ENCODE results near the gene CDH11. TPM values are rescaled to one million over a fixed set of nuclear protein-coding genes. Genes with fewer than 3 reads are reported as not detected.
A peak's percentile ranks its signal among the peaks of the same experiment; 100 is the strongest.

The CDH11 gene
- total RNA-seq, 1 experiment from 2014 or later, result 297 TPM

DNA sequence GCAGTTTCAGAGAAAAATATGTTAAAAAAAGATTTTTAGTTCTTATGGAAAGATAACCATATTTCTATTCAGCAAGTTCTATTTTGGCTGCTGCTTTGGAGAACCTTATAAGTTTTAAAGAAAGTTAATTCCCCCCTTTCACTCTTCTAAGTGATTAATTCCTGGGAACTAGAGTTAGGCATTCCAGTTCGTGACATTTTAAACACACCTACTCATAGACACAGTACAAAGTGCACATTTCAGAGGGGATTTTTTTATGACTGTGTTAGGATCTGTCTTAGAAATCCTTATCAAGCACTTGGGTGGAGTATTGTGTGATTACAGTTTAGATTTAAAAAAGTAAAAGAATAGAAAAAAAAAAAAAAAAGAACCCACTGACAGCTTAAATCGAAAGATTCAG, 3.5 kb upstream of the CDH11 start:
- DNase-seq (ENCODE audit: low spot score), result no peak
- peak overlapping the region; percentile 87 for H3K27ac ChIP-seq (ENCODE audit: low read depth, low read length, poor library complexity, severe bottlenecking)
- POLR2A ChIA-PET (ENCODE audit: low non-redundant PET), result interaction anchor here (1.1 kb wide), 1 partner anchor 172 kb away, joined by 4 read pairs; no protein-coding TSS in a partner anchor

DNA sequence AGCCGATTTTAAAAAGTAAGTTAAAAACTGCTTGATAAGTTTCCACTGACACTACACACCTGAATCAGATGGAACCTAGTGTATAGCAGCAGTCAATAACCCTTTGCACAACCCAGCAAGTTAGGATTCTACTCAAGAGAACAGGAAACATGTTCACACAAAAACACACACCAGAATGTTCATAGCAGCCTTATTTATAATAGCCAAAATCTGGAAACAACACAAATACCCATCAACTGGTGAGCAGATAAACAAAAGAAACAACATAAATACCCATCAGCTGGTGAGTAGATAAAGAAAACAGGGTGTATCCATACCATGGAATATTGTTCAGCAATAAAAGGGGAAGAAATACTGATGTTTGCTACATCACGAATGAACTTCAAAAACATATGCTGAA, 2.7 kb upstream of the CDH11 start:
- Histone ChIP-seq H3K9me3 (ENCODE audit: low read depth, low read length, poor library complexity, severe bottlenecking) (no peaks in the 10 kb centered on the region), H3K4me1 (ENCODE audit: insufficient read depth, low read length, poor library complexity, severe bottlenecking) (peaks cover 5% of the 10 kb centered on the region), H3K4me3 (ENCODE audit: low read depth, low read length, poor library complexity, severe bottlenecking) (peak overlapping the region; percentile 79), H3K27me3 (replicated peaks; ENCODE audit: insufficient read depth, low read depth, low read length, poor library complexity) (no peaks in the 10 kb centered on the region), H3K36me3 (ENCODE audit: insufficient read depth, low read length, poor library complexity, severe bottlenecking) (no peaks in the 10 kb centered on the region), H3K27ac (ENCODE audit: low read depth, low read length, poor library complexity, severe bottlenecking) (peak overlapping the region; percentile 87)
- no peak for TF ChIP-seq EZH2 (IDR thresholded peaks at IDR 0.05; ENCODE audit: borderline replicate concordance, low read depth, low read length, poor library complexity, severe bottlenecking)
- TF ChIP-seq, protein P1, sequence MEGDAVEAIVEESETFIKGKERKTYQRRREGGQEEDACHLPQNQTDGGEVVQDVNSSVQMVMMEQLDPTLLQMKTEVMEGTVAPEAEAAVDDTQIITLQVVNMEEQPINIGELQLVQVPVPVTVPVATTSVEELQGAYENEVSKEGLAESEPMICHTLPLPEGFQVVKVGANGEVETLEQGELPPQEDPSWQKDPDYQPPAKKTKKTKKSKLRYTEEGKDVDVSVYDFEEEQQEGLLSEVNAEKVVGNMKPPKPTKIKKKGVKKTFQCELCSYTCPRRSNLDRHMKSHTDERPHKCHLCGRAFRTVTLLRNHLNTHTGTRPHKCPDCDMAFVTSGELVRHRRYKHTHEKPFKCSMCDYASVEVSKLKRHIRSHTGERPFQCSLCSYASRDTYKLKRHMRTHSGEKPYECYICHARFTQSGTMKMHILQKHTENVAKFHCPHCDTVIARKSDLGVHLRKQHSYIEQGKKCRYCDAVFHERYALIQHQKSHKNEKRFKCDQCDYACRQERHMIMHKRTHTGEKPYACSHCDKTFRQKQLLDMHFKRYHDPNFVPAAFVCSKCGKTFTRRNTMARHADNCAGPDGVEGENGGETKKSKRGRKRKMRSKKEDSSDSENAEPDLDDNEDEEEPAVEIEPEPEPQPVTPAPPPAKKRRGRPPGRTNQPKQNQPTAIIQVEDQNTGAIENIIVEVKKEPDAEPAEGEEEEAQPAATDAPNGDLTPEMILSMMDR (conservative IDR thresholded peaks at IDR 0.05; ENCODE audit: low read depth, low read length), result no peak
- BruUV-seq (replicated peaks), result no TSS peak
- POLR2A ChIA-PET (ENCODE audit: low non-redundant PET), result no interaction called here
- no peak for DNase-seq (ENCODE audit: low spot score)
- CTCF ChIA-PET, result no interaction called here
- intact Hi-C loops (cut with micrococcal nuclease; ENCODE audit: unreplicated experiment), result loop anchor here (5.0 to 10.0 kb wide), 3 partner anchors 250 to 708 kb away; no protein-coding TSS in a partner anchor

More for the DNA sequence above, 3.5 kb upstream of the CDH11 start:
- no TSS peak for BruUV-seq (replicated peaks)
- no peaks in the 10 kb centered on the region for H3K36me3 ChIP-seq (ENCODE audit: insufficient read depth, low read length, poor library complexity, severe bottlenecking)
- H3K4me3 ChIP-seq (ENCODE audit: low read depth, low read length, poor library complexity, severe bottlenecking), result peak overlapping the region; percentile 79
- no peaks in the 10 kb centered on the region for H3K27me3 ChIP-seq (replicated peaks; ENCODE audit: insufficient read depth, low read depth, low read length, poor library complexity)
- intact Hi-C loops (cut with micrococcal nuclease; ENCODE audit: unreplicated experiment), result loop anchor here (10.0 kb wide), 2 partner anchors 249 to 539 kb away; no protein-coding TSS in a partner anchor
- H3K9me3 ChIP-seq (ENCODE audit: low read depth, low read length, poor library complexity, severe bottlenecking), result no peaks in the 10 kb centered on the region
- TF ChIP-seq, protein P1 (conservative IDR thresholded peaks at IDR 0.05; ENCODE audit: low read depth, low read length), result no peak
- TF ChIP-seq EZH2 (IDR thresholded peaks at IDR 0.05; ENCODE audit: borderline replicate concordance, low read depth, low read length, poor library complexity, severe bottlenecking), result no peak
- CTCF ChIA-PET, result no interaction called here
- peaks cover 5% of the 10 kb centered on the region for H3K4me1 ChIP-seq (ENCODE audit: insufficient read depth, low read length, poor library complexity, severe bottlenecking)

DNA sequence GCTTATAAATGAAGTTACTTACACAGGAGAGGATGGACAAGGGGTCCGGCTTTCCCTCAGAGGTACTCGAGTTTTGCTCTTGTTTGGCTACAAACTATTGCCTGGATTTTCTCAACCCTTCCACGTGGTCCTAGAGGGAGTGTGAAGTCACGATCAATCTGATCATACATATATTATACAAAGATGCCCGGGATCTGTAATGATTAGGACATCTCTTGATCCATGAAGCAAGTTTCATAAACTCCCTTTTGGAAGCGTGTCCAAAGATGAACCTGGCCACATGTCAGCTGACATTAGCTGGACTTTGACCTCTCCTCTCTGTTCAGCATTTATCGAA, 2.3 kb upstream of the CDH11 start:
- CTCF ChIA-PET, result no interaction called here
- peaks cover 8% of the 10 kb centered on the region for H3K4me1 ChIP-seq (ENCODE audit: insufficient read depth, low read length, poor library complexity, severe bottlenecking)
- intact Hi-C loops (cut with micrococcal nuclease; ENCODE audit: unreplicated experiment), result loop anchor here (5.0 to 10.0 kb wide), 3 partner anchors 251 to 708 kb away; no protein-coding TSS in a partner anchor
- TSS peak; percentile 53 for BruUV-seq (replicated peaks)
- peak overlapping the region; percentile 87 for H3K27ac ChIP-seq (ENCODE audit: low read depth, low read length, poor library complexity, severe bottlenecking)
- DNase-seq (ENCODE audit: low spot score), result no peak
- H3K36me3 ChIP-seq (ENCODE audit: insufficient read depth, low read length, poor library complexity, severe bottlenecking), result no peaks in the 10 kb centered on the region
- H3K9me3 ChIP-seq (ENCODE audit: low read depth, low read length, poor library complexity, severe bottlenecking), result no peaks in the 10 kb centered on the region
- TF ChIP-seq EZH2 (IDR thresholded peaks at IDR 0.05; ENCODE audit: borderline replicate concordance, low read depth, low read length, poor library complexity, severe bottlenecking), result no peak
- TF ChIP-seq, protein P1 (conservative IDR thresholded peaks at IDR 0.05; ENCODE audit: low read depth, low read length), result no peak
- peak overlapping the region; percentile 79 for H3K4me3 ChIP-seq (ENCODE audit: low read depth, low read length, poor library complexity, severe bottlenecking)
- no peaks in the 10 kb centered on the region for H3K27me3 ChIP-seq (replicated peaks; ENCODE audit: insufficient read depth, low read depth, low read length, poor library complexity)
- POLR2A ChIA-PET (ENCODE audit: low non-redundant PET), result interaction anchor here (0.7 kb wide), 1 partner anchor 56 kb away, joined by 8 read pairs; no protein-coding TSS in a partner anchor
